ENCODE results near the gene TSSK2.

- TF ChIP-seq POU2F2 (IDR thresholded peaks at IDR 0.05; ENCODE audit: low read depth, low read length) (no peak), POLR2AphosphoS5 (IDR thresholded peaks at IDR 0.05; ENCODE audit: low read depth, low read length) (no peak)
These were observed 49.1 kb downstream of the TSSK2 start for GRCh38 chr22:19180234-19180633.
